GM08714 (cell line): ENCODE measurements around the gene MYCBP2.
"Not testable (repeated sequence)": the region's sequence is repeated elsewhere in the genome, so short reads cannot be mapped to it uniquely, and the experiment has no call there.

ENCODE experiments used
- H3K4me3 ChIP-seq: fragments of 200-500 bp; sonication (Bioruptor generic); 2 replicates; pipeline ENCODE4 v1.5.1; 2014; ENCODE audit warnings: mild to moderate bottlenecking, low read length, inconsistent platforms
- ZNF274 ChIP-seq: IDR thresholded peaks from 2 replicates; pipeline ENCODE4 v1.6.1; 2012; ENCODE audit warnings: mild to moderate bottlenecking, low read depth, low read length

MYCBP2 gene

GRCh38 chr13:77016251-77016812, 310.6 kb downstream of the MYCBP2 start:
- TF ChIP-seq ZNF274 = no peak
- H3K4me3 ChIP-seq = no peak overlapping the region

- no peak for TF ChIP-seq ZNF274
- H3K4me3 ChIP-seq = no peak overlapping the region
Observed at GRCh38 chr13:77014906-77015685, 311.8 kb downstream of the MYCBP2 start.

DNA sequence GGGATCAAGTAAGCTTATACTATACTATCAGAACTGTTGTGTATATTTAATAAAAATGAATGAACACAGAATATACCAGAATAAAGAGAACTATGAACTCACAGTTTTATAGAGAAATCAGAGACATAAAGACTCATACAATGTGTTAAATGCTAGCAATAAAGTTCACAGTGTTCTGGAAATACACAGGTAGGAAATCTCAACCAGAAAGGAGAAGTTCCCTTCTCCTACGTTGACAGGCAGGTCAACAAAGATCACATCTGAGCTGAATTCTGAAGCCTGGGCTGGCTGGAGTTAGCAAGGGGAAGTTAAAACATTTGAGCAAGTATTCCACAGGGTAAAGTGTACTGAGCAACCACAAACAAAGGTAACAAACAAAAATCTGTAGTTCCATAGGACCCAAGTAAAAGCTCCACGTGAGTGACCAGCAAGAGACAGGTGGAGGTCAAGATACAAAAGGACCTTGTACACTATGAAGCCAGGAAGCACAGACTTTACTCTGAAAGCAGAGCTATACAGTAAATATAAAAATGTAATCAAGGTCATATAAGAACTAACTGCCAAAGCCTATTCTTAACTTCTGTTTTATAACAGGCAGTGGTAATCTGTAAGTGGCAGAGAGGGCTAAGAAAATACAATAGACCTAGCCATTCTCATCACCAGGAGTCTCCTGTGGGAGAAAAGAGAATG, 312.9 kb downstream of the MYCBP2 start:
- TF ChIP-seq ZNF274 = no peak
- no peak overlapping the region for H3K4me3 ChIP-seq

GRCh38 chr13:77009719-77010118, 317.2 kb downstream of the MYCBP2 start:
- not testable (repeated sequence) for H3K4me3 ChIP-seq

- TF ChIP-seq ZNF274 = no peak
- no peak overlapping the region for H3K4me3 ChIP-seq
Observed at GRCh38 chr13:77009011-77009410, 317.9 kb downstream of the MYCBP2 start.

GRCh38 chr13:77008337-77008736, 318.6 kb downstream of the MYCBP2 start:
- not testable (repeated sequence) for H3K4me3 ChIP-seq

- H3K4me3 ChIP-seq = no peak overlapping the region
- no peak for TF ChIP-seq ZNF274
Observed at GRCh38 chr13:77002590-77003190, 324.2 kb downstream of the MYCBP2 start.

DNA sequence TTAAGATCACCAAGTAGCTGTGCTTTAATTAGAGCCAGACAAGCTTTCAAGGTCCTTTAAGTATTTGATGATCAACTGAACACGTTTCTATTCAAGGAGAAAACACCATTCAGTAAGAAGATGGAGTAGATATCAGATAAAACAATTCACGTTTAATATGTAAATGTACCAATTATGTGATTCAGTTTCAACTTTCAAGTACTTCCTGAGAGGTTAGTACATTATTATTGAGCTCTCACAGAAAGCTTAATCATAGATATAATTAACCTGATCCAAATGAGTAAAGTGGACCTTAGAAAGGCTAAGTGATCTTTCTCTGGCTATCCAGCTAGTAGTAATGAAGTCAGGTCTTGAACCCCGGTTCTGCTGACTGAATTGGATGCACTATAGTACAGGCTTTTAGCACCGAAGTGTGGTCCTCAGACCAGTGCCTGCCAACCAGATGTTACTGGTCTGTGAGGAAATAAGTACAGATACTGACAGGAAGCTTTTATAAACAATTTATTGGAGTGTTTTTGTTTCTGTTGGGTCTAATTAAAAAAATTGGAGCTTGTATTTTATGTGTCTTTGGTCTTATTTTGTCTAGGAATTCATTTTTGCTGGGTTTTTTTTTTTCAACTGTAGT, 324.8 kb downstream of the MYCBP2 start:
- H3K4me3 ChIP-seq = no peak overlapping the region
- no peak for TF ChIP-seq ZNF274

GRCh38 chr13:77001540-77001939, 325.4 kb downstream of the MYCBP2 start:
- TF ChIP-seq ZNF274 = no peak
- H3K4me3 ChIP-seq = no peak overlapping the region

DNA sequence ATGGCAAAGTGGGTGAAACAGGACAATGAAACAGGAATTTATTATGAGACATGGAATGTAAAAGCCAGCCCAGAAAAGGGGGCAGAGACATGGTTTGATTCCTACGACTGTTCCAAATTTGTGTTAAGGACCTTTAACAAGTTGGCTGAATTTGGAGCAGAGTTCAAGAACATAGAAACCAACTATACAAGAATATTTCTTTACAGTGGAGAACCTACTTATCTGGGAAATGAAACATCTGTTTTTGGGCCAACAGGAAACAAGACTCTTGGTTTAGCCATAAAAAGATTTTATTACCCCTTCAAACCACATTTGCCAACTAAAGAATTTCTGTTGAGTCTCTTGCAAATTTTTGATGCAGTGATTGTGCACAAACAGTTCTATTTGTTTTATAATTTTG, 326.4 kb downstream of the MYCBP2 start:
- no peak for TF ChIP-seq ZNF274
- H3K4me3 ChIP-seq = no peak overlapping the region
